Left ventricle myocardium superior (tissue), 1 donor: Measurements from ENCODE around the gene TLK2. TPM values are rescaled to one million over a fixed set of nuclear protein-coding genes. Genes with fewer than 3 reads are reported as not detected.
"Not testable (repeated sequence)": the region's sequence is repeated elsewhere in the genome, so short reads cannot be mapped to it uniquely, and the experiment has no call there.

ENCODE experiments used
- ATAC-seq: fragments of 200-7000 bp; cut with Tn5 transposase; one replicate; pipeline ENCODE4 v1.9.1; 2020; ENCODE audit warnings: mild to moderate bottlenecking, moderate library complexity
- DNase-seq: peaks from one replicate; pipeline ENCODE4 v3.0.0-alpha.2; 2020
- intact Hi-C: fragments of 100-400 bp; cut with micrococcal nuclease; formaldehyde crosslinking; loops from one replicate; pipeline ENCODE4 v1.11.0; 2022
- total RNA-seq: library from RNA; stranded (reverse); fragmentation: NEBNext Ultra II Directional; extraction: Animal tissue kit (Norgen Biotek cat#: 25700); gene quantifications from one replicate; pipeline ENCODE4 v1.2.1, GENCODE V29; 2021
- donor health status: DM: no; HTN: yes; CAD: no; lungs with severe emphysema.

TLK2 gene
- total RNA-seq, 1 donor from 2014 or later: 29.5 TPM

DNA sequence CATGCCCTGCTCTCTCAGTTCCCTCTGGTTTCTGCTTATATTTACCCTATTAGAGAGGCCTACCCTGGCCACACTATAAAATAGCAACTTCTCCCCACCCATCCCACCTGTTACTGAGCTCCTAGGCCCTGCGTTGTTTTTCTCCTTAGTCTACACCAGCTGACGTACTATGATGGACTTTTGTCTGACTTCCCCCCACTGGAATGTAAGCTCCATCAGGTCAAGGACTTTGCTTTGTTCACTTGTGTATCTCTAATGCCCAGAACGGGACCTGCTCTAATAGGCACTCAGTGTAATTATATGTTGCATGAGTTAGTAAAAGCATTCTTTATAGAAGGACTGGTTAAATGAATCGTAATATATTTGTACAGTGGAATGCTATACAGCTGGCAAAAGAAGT is 62.4 kb downstream of the TLK2 start:
- ATAC-seq, DNase-seq, intact Hi-C loops: not testable (repeated sequence)

DNA sequence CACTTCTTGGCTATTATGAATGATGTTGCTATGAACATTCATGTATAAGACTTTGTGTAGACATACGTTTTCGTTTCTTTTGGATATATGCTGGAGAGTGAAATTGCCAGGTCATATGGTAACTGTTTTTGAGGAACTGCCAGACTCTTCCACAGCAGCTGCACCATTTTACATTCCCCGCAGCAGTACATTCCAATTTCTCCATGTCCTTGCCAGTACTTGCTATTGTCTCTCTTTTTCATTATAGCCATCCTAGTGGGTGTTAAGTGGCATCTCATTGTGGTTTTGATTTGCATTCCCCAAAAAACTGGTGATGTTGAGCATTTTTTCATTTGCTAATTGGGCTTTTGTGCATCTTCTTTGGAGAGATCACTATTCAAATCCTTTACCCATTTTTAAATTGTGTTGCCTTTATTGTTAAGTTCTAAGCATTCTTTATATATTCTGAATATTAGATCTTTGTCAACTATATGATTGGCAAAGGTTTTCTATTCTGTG is 64.7 kb downstream of the TLK2 start:
- intact Hi-C loops, ATAC-seq, DNase-seq: not testable (repeated sequence)

DNA sequence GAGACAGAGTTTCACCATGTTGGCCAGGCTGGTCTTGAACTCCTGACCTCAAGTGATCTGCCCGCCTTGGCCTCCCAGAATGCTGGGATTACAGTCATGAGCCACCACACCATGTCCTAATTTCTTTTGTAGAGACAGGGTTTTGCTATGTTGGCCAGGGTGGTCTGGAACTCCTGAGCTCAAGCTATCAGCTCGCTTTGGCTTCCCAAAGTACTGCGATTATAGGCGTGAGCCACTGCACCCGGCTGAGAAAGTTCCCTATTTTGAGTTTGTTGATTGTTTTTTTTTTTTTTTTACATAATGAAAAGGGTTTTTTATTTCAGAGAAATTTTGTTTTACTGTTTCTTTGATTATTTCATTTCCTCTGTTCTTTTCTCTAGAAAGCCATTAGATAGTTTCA is 67.4 kb downstream of the TLK2 start:
- DNase-seq, intact Hi-C loops, ATAC-seq: not testable (repeated sequence)

DNA sequence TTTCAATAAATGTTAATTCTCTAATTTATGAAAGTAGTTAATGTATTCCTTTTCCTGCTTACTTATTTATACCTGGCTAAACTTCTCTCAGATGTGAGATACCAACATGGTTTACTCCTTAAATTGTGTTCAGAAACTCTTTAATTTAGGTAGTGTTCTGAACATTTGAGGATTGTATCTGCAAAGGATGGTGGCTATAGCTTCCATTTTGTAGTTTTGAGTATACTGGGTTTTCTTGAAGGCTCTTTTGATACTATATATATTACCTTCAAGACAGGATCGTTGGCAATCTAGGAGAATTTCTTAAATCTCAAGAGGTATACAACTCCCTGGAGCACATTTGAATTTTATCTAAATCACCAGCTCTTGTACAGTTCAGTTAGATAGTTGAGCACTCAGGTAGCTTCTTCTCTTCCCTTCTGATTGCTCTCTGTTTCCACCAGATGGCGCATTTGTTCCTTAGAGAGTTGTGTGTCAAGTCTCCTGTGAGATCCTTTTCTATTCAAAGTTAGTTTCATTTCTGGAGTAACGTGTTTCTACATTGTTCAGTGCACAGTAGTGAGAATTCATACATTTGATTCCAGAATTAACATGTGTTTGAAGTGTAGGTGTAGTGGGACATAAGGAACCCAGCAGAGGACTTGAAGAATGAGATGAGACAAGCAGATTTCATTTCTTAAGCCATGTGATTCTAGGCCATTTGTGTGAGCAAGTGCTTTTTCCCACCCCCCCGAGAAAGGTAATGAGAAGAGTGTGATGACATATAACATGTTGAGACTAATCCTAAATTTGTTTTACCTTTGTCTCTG is 74.4 kb downstream of the TLK2 start:
- ATAC-seq: peak; percentile 79
- DNase-seq, intact Hi-C loops: not testable (repeated sequence)

- ATAC-seq, intact Hi-C loops: not testable (repeated sequence)
Observed at GRCh38 chr17:62557532-62557931, 78.9 kb downstream of the TLK2 start.

GRCh38 chr17:62558941-62559340 is 80.3 kb downstream of the TLK2 start:
- ATAC-seq, DNase-seq, intact Hi-C loops: not testable (repeated sequence)

More at GRCh38 chr17:62557532-62557931, 78.9 kb downstream of the TLK2 start:
- DNase-seq: not testable (repeated sequence)

GRCh38 chr17:62560971-62561370 is 82.3 kb downstream of the TLK2 start:
- ATAC-seq, DNase-seq, intact Hi-C loops: not testable (repeated sequence)

- intact Hi-C loops: no loop called here
- DNase-seq: no peak
Observed at GRCh38 chr17:62562656-62563055, 84.0 kb downstream of the TLK2 start.

DNA sequence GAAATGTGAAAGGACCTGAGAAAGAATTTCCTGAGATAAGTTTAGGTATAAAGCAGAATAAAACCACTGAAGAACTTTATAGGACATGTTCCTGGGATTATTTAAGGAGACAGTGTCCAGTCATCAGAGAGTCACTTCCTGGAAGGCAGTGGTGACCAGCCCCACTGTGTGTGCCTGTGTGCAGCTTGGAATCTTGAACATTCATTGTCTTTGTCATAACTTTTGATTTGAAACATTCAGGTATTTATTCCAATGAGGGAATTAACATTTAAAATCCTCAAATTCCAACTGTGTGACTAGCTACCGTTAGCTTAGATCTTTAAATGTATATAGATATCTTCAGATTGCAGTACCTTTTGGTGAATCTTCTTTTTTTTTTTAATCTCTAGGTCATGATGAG is 87.2 kb downstream of the TLK2 start:
- intact Hi-C loops: no loop called here
- ATAC-seq (no peak), DNase-seq (no peak)

More at GRCh38 chr17:62562656-62563055, 84.0 kb downstream of the TLK2 start:
- no peak for ATAC-seq

DNA sequence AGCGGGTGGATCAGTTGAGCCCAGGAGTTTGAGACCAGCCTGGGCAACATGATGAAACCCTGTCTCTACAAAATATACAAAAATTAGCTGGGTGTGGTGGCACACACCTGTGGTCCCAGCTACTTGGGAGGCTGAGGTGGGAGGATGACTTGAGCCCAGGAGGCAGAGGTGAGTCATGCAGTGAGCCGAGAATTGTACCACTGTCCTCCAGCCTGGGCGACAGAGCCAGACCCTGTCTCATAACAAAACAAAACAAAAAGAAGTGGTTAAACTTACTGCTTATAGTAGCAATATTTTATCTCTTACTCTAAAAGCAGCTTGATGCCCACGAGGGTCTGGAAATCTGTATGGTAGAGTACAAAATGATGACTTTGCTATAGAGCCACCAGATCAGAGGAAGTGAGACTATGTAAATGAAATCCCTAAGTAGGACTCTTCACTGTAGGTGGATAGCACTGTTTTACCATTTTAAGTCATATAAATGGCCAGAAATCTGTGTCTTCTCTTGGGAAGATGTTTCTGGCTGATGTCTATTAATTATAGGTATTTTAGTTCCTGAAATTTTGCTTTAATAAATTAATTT is 88.5 kb downstream of the TLK2 start:
- DNase-seq (no peak), ATAC-seq (no peak)
- intact Hi-C loops: no loop called here

- DNase-seq (no peak), ATAC-seq (no peak)
- intact Hi-C loops: no loop called here
Observed at GRCh38 chr17:62572488-62572887, 93.9 kb downstream of the TLK2 start.

DNA sequence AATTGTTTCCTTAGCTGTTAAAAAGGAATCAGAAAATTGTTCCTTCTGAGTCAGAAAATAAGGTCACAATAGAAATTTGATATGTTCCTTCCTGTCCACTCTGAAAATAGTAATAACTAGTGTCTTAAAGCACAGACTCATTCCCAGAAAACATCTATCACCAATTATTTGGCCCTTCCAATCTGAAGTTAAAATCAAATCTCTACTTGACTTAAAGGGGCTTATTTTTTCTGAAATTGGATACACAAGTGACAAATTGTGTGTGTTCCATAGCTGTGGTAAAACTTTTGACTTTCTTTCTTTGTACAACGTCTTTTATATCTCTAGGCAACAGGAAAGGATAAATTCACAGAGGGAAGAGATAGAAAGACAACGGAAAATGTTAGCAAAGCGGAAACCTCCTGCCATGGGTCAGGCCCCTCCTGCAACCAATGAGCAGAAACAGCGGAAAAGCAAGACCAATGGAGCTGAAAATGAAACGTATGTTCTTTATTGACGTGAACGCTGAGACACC is 94.3 kb downstream of the TLK2 start:
- ATAC-seq: no peak
- intact Hi-C loops: no loop called here
- no peak for DNase-seq

DNA sequence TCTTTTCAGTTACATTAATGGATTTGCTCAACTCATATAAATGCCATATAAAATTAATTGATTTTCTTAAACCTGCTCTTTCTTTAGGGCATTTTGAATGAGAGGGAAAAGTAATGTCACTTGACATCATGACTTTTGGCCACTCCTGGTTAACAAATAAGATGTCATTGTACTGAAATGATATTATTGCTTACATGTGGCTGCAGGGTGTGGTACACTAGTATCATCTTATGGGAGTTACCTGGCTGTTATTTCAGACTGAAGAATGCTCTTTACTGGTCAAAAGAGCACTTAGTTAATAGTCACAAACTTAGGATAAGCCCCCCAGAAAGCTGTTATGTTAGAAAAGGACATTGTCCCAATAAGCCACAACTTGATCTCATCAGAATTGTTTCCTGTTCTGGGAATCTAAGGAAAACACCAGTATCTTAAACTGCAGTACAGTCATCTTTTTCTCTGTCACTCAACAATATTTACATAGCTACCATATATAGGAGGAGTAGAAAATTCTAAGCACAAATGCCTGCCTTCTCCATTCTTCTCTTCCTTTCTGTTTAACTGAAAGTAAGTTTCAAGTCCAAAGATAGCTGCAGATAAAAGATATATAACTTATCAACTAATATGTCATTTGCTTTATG is 95.0 kb downstream of the TLK2 start:
- intact Hi-C loops: no loop called here
- DNase-seq (no peak), ATAC-seq (no peak)

- intact Hi-C loops: no loop called here
- ATAC-seq: no peak
Observed at GRCh38 chr17:62576382-62576781, 97.8 kb downstream of the TLK2 start.

DNA sequence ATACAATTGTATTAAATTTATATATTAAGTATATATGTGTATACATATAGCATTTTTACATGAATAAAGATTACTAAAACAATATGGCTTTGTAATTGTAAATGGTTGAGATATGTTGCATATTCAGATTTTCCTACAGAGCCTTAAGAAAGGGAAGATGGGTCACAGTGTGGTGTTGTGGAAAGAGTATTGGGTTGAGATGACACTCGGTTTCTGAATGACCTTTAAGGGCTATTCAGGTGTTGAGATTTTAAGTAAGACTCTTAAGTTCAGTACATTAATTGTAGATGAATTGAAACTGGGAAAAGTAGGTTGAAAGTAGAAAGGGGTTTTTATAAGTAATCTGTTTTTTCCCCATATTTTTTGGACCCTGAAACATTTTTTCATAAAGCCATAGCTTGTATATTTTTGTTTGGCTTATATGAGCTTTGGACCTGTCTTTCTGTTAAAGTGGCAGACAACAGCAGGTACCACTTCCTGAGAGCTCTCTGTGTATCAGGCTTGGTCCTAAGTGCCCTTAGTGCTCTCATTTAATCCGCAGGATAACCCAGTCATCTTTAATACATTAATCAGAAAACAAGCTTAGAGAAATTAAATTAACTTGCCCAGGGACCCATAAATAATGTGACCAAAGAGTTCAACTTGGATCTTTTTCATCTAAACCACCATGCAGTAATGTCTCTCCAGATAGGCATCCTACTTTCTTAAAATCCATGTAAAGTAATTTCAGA is 100.3 kb downstream of the TLK2 start:
- ATAC-seq: no peak
- DNase-seq: no peak
- intact Hi-C loops: no loop called here

More at GRCh38 chr17:62576382-62576781, 97.8 kb downstream of the TLK2 start:
- no peak for DNase-seq

DNA sequence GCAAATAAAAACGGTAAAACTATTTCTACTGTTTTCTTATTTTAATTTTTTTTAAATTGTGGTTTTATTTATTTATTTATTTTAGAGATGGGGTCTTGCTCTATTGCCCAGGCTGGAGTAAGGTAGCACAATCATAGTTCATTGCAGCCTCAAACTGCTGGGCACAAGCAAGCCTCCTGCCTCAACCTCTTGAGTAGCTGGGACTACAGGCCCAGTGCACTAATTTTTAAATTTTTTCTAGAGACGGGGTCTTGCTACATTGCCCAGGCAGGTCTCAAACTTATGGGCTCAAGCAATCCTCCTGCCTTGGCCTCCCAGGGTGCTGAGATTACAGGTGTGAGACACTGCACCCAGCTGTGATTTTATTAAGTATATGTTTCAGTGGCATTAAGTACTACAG is 102.3 kb downstream of the TLK2 start:
- ATAC-seq (no peak), DNase-seq (no peak)
- intact Hi-C loops: no loop called here

DNA sequence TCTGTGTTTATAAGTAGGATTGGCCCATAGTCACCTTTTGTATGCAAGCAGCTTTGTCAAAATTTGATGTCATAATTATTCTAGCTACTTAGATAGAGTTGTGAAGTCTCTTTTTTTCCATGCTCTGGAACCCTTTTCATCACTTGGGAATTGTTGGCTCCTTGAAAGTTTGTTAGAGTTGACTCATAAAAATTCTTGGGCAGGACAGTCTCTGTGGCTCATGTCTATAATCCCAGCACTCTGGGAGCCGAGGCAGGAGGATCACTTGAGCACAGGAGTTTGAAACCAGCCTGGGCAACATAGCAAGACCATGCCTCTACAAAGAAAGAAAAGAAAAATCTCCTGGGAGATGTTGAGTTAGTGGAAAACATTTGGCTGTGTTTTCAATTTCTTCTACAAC is 103.1 kb downstream of the TLK2 start:
- intact Hi-C loops: no loop called here
- ATAC-seq: peak; percentile 51

DNA sequence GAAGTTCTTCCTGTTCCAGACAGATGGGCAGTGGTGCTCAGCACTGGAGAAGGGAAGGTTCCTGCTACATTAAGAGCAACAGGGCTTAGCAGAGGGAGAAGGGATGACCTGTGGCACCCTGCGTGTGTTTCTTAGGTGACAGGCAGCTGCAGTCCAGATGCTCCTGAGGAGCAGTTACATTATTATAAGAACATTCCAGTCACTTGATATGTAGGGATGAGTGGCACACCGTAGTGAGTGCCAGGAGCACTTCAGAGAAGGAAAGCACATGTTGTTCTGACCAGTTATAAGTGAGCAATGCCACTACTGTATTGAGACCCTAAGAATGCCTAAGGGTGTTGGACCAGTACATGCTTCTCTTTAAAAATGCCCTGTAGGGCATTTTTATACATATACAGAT is 108.9 kb downstream of the TLK2 start:
- peak; percentile 37 for DNase-seq
- intact Hi-C loops: no loop called here
- peak; percentile 91 for ATAC-seq

More for the DNA sequence above, 103.1 kb downstream of the TLK2 start:
- DNase-seq: no peak

DNA sequence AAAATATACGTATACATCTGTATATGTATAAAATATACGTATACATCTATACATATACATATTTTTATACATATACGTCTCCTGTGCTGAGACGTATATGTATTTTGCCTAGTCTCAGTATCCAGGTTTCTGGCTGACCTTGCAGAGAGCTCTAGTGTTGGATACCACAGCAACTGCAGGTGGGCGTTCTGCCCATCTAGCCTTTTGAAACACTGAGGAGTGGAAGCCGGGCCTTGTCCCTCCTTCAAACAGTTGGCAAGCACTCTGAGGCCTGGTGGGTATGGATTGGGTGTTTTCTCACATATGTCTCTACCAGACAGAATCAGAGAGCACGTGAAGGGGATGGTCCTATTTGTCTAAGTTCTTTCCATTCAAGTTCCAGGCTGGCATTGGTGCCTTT is 109.5 kb downstream of the TLK2 start:
- peak; percentile 48 for ATAC-seq
- intact Hi-C loops: no loop called here

More for the DNA sequence above, 109.5 kb downstream of the TLK2 start:
- no peak for DNase-seq
